Dedifferentiated amniotic fluid mesenchymal stem cell (primary cell): Measurements from ENCODE around the gene STX8.
"Not testable (repeated sequence)": the region's sequence is repeated elsewhere in the genome, so short reads cannot be mapped to it uniquely, and the experiment has no call there.

Experiments used
- DNase-seq: peaks from one replicate; pipeline ENCODE4 v3.0.0-alpha.2; 2016; ENCODE audit errors: extremely low spot score

Gene STX8

DNA sequence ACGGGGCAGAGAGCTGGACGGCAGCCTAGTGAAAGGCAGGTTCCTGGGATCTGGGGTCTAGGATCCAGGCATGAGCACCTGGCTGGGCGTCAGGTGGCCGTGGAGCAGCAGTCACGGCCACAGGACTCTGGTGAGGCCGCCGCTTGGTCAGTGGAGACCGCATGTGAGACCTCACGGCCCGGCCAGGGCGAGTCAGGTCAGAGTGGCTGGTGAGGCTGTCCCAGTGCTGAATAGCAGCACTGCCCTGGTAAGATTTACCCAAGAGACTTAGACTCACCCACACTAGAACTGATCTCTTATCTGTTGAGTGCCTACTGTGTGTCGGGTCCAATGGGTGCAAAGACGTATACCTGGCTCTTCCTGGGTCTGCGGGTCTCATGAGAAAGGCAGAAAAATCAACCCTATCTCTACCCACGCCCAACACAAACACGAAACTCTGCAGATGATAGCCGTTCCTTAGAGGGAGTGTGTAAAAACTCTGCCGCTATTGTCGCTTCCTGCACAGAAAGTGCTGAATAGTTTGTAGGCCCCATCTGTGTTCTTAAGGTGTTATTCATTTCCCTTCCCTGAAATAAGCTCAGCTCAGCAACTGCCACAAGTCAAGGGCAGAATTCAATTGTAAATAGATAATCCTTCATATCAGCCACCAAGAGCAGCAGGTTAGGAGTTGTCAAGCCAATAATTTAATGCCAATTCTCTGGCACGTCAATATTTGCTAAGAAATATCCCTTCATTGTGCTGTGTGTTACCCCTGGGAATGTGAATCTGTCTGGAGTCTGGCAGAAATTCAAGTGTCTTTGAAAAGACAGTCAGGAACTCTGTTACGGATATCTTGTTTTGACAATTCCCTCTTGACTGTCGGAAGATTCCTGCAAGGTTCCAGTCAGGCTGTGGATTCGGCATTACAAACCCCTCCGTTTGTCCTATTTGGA is 314.3 kb downstream of the STX8 start:
- DNase-seq: no peak

- no peak for DNase-seq
Measured at GRCh38 chr17:9259419-9259818, 316.2 kb downstream of the STX8 start.

DNA sequence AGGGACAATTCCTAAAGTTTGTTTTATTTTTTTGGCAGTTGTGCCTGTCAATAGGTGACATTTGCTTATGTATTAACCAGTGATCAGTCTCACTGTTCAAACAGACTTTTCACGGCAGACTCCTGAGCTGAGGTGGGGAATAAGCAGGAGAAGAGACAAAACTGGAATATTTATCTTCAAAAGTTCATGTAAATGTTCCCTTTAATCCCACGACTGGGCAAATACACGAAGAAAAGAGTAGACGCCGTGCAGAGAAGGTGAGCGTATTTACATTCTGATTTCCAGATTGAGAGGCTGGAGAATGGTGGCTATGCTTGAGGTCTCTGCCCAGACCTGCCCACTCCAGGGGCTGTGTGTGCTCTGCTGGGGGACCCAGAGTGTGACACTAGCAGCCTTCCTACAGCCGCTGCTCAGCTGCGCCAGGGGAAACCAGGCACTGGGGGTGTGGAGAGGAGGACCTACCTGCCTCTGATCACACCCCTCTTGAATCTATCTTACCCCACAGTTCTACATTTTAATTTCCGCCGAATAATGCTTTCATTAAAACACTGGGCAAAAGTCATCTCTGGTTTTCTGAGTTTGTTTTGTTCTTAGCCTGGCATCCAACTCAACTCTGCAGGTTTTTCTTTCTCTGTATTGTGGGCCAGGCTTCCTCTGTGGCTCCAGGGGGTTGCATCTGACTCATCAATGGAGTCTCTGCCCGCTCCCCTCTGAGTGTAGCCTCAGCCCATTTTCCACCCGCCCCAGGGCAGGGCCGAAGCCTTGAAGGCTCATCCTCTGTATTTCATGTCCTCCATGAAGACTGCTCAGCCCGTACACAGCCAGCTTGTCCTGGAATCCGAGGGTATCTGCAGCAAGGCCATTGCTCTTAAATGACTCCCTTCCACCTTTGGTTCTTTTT is 317.3 kb downstream of the STX8 start:
- no peak for DNase-seq

GRCh38 chr17:9257630-9257965 is 318.0 kb downstream of the STX8 start:
- not testable (repeated sequence) for DNase-seq

GRCh38 chr17:9256751-9257629 is 318.6 kb downstream of the STX8 start:
- no peak for DNase-seq

GRCh38 chr17:9256361-9256750 is 319.3 kb downstream of the STX8 start:
- no peak for DNase-seq

DNA sequence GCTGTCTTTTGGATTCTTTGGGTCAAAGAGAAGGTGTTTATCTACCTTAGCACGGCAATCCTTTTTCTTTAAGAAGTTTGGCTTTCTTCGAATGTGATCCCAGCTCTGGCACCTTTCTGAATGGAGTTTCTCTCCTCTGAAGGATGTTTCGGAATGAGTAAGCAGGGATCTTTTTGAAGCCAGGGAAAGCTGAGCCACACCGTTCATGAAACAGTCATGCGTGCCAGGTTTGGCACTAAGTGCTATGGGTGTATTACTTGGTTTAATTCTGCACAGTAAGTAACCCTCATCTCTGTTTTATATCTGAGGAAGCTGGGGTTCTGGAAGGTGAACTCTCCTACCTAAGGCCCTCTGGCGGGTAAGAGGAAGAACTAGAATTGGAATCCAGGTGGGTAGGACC is 319.8 kb downstream of the STX8 start:
- no peak for DNase-seq

DNA sequence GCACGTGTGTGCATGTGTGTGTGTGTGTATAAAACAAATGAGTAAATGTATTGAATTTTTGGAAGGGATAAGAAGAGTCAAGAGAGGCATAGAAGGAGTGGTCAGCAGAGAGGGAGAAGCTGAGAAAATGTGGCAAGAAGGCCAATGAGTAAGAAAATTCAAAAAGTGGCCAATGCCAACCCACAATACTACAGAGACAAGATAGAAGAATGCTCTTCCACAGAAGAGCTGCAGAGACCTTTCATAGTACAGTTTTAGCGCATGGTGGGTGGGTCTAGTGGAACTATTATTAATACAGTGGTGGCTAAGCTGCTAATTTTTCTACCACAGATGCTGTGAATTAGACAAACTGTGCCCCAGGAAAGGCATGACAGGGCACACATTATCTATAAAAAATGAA is 320.8 kb downstream of the STX8 start:
- no peak for DNase-seq

- DNase-seq: no peak
Measured at GRCh38 chr17:9253308-9253707, 322.3 kb downstream of the STX8 start.

DNA sequence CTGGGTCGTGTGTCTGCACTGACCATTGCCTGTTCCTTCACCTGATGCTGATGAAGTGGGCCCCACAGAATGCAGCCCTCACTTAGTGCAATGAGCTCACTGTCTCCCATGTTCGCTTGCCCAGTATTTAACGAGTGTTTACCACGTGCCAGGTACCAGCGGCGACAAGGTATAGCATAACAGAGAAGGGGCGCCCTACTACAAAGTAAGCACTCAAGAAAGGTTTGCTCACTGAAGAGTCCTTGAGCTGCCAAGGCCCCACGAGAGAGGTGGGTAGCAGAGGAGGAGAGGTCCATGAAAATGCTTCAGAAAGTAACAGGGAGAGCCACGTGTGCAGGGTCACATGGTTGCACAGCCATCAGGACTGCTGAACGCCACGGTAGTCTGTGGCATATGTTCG is 324.3 kb downstream of the STX8 start:
- no peak for DNase-seq

DNA sequence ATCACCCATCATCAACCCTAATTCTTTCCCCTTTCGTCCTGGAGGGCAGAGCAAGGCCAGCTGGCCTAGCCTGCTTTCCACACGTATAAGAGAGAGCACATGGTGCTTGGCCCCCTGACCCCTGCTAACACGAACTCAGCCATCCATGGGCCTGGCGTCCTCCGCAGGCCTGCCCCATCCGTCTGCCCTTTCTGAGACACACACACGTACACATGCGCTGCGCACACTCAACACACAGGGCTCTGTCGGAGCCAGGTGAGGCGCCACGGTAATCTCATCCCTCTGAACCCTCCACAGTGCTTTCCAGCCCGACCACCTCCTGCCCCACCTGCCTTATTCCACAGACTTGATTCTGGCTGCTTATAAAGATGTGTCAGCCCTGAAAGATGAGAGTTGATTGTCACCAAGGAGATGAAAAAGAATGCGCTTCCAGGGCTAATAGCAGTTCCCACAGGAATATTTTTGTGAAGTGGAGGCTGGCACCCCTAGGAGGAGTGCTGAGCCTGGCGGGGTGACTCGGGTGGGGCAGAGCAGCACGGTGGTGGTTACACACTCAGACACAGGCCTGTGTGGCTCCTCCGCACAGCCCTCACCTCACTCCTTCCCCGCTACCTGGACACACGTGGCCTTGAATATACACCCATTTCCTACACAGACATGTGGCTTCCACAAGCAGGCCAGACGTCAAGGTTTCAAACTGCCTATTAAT is 326.2 kb downstream of the STX8 start:
- DNase-seq: no peak

GRCh38 chr17:9247401-9247938 is 328.1 kb downstream of the STX8 start:
- DNase-seq: no peak

- peak; percentile 63 for DNase-seq
Measured at GRCh38 chr17:9244066-9245052, 331.3 kb downstream of the STX8 start.

DNA sequence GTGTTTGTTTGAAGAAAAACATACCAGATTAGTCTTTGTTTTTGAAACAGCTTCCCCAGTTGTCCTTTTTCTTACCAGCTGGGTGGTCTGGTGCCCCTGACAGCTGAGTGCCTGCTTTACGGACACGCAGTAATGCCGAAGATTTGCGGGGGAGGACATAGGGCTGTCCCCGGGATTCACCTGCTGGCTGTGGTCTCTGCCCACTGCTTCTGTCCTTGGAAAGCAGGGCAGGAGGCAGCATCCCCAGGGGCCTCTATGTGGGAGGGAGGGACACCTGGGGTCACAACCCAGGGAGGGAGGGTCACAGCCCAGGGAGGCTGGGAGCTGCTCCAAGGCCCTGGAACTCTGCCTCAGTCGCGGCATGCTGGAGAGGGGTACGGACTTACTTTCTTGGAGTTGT is 332.6 kb downstream of the STX8 start:
- no peak for DNase-seq

- DNase-seq: no peak
Measured at GRCh38 chr17:9242497-9242881, 333.1 kb downstream of the STX8 start.

DNA sequence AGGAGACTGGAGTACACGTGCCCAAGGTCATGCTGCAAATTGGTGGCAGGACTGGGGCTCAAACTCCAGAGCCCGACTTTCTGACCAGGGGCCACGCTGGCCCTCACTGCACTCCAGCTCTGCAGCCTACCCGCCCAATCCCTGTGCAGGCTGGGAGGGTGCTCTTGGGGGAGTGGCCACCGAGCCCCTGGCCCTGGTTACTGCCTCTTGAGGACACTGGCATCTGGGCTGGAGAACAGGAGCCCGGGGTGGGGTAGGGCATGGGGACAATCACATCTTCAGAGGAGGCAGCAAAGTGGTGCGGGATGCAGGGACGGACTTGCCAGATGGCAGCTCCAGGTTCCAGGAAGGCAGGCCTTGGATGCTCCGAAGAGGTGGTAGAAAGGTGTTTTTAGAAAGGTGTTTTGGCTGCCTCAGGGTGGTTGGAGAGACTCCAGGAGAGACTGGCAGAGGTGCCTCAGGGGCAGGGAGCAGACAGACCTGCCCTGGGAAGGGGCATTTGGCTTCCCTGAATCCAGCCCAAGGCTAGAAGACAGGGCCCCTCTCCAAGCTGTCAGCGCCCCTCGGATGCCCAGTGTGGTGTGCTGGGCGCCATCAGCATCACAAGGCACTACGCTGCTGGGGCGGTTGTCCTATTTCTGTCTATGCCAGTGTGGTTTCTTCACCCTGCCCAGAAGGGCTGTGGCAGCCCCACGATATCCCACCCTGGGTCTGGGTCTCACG is 333.7 kb downstream of the STX8 start:
- DNase-seq: no peak

DNA sequence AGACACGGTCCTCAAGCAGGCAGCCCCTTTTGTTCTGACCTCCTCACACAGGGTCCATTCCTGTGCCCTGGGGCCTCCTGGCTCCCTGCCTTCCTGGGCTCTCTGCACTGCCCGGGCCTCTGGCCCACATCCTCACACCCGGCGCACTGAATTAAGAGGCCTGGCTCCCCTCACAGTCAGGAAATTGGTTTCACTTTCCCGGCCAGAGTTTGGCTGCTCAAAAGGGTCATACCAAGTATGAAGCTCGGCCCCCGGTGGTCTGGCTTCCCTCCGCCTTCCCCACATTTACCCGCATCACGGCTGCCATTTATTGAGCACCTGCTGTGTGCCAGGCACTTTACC is 334.3 kb downstream of the STX8 start:
- DNase-seq: no peak

GRCh38 chr17:9240659-9241370 is 334.8 kb downstream of the STX8 start:
- no peak for DNase-seq
